Mesenchymal stem cell (in vitro differentiated cells and primary cell): ENCODE data around the gene CACNA1C.

Experiments
- DNase-seq: peaks from one replicate; pipeline ENCODE4 v3.0.0-alpha.2; 2013
- H2AFZ ChIP-seq: one replicate; pipeline ENCODE4 v1.6.1; 2013; ENCODE audit warnings: low read depth, mild to moderate bottlenecking, control low read depth, inconsistent platforms, low read length, moderate library complexity
- H2AK5ac ChIP-seq: 2 replicates; pipeline ENCODE4 v1.6.1; 2013; ENCODE audit warnings: low read length, moderate library complexity, mild to moderate bottlenecking, inconsistent platforms; ENCODE audit not compliant: severe bottlenecking
- H2BK120ac ChIP-seq: one replicate; pipeline ENCODE4 v1.6.1; 2013; ENCODE audit warnings: low read depth, mild to moderate bottlenecking, inconsistent platforms, low read length, moderate library complexity
- H2BK12ac ChIP-seq, 2 experiments: one replicate each; pipeline ENCODE4 v1.6.1; 2013; ENCODE audit warnings: inconsistent platforms in 2 of 2, low read length in 2 of 2, mild to moderate bottlenecking in 2 of 2, moderate library complexity in 2 of 2, control low read depth in 1 of 2
- H2BK15ac ChIP-seq: one replicate; pipeline ENCODE4 v1.6.1; 2013; ENCODE audit warnings: mild to moderate bottlenecking, low read depth, inconsistent platforms; ENCODE audit not compliant: poor library complexity, severe bottlenecking
- H2BK5ac ChIP-seq: 2 replicates; pipeline ENCODE4 v1.6.1; 2013; ENCODE audit warnings: low read depth, mild to moderate bottlenecking, low read length, control low read depth, inconsistent platforms; ENCODE audit not compliant: poor library complexity, severe bottlenecking
- H3K14ac ChIP-seq, 2 experiments: one replicate each; pipeline ENCODE4 v1.6.1; 2013; ENCODE audit warnings: inconsistent platforms in 2 of 2, low read length in 2 of 2, control low read depth in 1 of 2, mild to moderate bottlenecking in 1 of 2, moderate library complexity in 1 of 2
- H3K18ac ChIP-seq, 2 experiments: one replicate each; pipeline ENCODE4 v1.6.1; 2013; ENCODE audit warnings: inconsistent platforms in 2 of 2, low read length in 2 of 2, control low read depth in 1 of 2, low read depth in 1 of 2, mild to moderate bottlenecking in 1 of 2
- H3K23ac ChIP-seq, 2 experiments: one replicate each; pipeline ENCODE4 v1.6.1; 2013; ENCODE audit warnings: inconsistent platforms in 2 of 2, low read length in 2 of 2, mild to moderate bottlenecking in 2 of 2, moderate library complexity in 2 of 2, control low read depth in 1 of 2
- H3K27ac ChIP-seq: 2 replicates; pipeline ENCODE4 v1.5.1; 2013; ENCODE audit warnings: mild to moderate bottlenecking, moderate library complexity, low read length, control low read depth, inconsistent platforms; ENCODE audit not compliant: poor library complexity, severe bottlenecking
- H3K27me3 ChIP-seq, 2 experiments: 2 replicates each; pipeline versions ENCODE4 v1.6.1 to v1.7.0; 2013; ENCODE audit warnings: low read length in 2 of 2, mild to moderate bottlenecking in 2 of 2, moderate library complexity in 2 of 2, control low read depth in 1 of 2, inconsistent platforms in 1 of 2; ENCODE audit not compliant: control insufficient read depth in 1 of 2, insufficient read depth in 1 of 2
- H3K36me3 ChIP-seq, 2 experiments: 2 replicates each; pipeline versions ENCODE4 v1.6.1 to v1.7.0; 2013; ENCODE audit warnings: low read length in 2 of 2, control low read depth in 1 of 2, inconsistent platforms in 1 of 2, low read depth in 1 of 2, mild to moderate bottlenecking in 1 of 2; ENCODE audit not compliant: insufficient read depth in 2 of 2, control insufficient read depth in 1 of 2
- H3K4ac ChIP-seq, 2 experiments: one replicate each; pipeline ENCODE4 v1.6.1; 2013; ENCODE audit warnings: inconsistent platforms in 2 of 2, low read length in 2 of 2, mild to moderate bottlenecking in 2 of 2, moderate library complexity in 2 of 2, control low read depth in 1 of 2, low read depth in 1 of 2
- H3K4me1 ChIP-seq: 2 replicates; pipeline ENCODE4 v1.6.1; 2013; ENCODE audit warnings: low read depth, low read length, control low read depth; ENCODE audit not compliant: control insufficient read depth, insufficient read depth
- H3K4me2 ChIP-seq: 2 replicates; pipeline ENCODE4 v1.6.1; 2013; ENCODE audit warnings: low read length, mild to moderate bottlenecking, inconsistent platforms; ENCODE audit not compliant: poor library complexity, severe bottlenecking
- H3K4me3 ChIP-seq, 2 experiments: 2 replicates each; pipeline versions ENCODE4 v1.5.1 to v1.7.0; 2013; ENCODE audit warnings: low read length in 2 of 2, mild to moderate bottlenecking in 2 of 2, control low read depth in 1 of 2, low read depth in 1 of 2; ENCODE audit not compliant: insufficient read depth in 1 of 2
- H3K79me1 ChIP-seq: replicated peaks from 2 replicates; pipeline ENCODE4 v1.6.1; 2013; ENCODE audit warnings: mild to moderate bottlenecking, control low read depth, low read length, inconsistent platforms; ENCODE audit not compliant: poor library complexity, severe bottlenecking
- H3K9ac ChIP-seq: 2 replicates; pipeline ENCODE4 v1.7.0; 2013; ENCODE audit warnings: mild to moderate bottlenecking, low read length, moderate library complexity
- H3K9me3 ChIP-seq: 2 replicates; pipeline ENCODE4 v1.7.0; 2013; ENCODE audit warnings: mild to moderate bottlenecking, low read length; ENCODE audit not compliant: control insufficient read depth
- H4K8ac ChIP-seq: one replicate; pipeline ENCODE4 v1.6.1; 2013; ENCODE audit warnings: inconsistent platforms, mild to moderate bottlenecking, low read length, moderate library complexity
- H4K91ac ChIP-seq: one replicate; pipeline ENCODE4 v1.6.1; 2013; ENCODE audit warnings: mild to moderate bottlenecking, low read length, inconsistent platforms
- WGBS: methylation state at CpG from one replicate; pipeline ENCODE4 v1.1.7; 2013; ENCODE audit warnings: mixed read lengths; 5-methylcytosine and 5-hydroxymethylcytosine counted together

CACNA1C gene

DNA sequence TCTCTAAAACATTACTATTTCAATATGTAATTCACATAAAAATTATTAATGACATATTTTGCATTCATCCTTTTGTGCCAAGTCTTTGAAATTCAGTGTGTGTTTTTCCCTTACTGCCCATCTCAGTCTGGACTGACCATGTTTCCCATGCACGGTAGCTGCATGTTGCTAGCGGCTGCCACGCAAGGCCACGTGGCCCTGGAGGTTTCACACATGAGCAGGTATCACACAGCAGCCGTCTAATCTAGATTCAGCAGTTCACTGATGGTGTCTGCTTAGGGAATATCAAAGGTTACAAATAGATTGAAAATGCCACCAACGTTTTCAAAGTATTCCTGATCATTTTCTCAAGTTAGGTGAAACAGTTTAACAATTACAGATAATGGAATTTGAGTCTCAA lies 507.1 kb downstream of the CACNA1C start:
- WGBS, result 96% methylated on average over 6 of the region's 6 CpGs
- no peak overlapping the region for H3K4me2 ChIP-seq
- no peak for DNase-seq
- H2AFZ ChIP-seq, result no peak overlapping the region
- no peak overlapping the region for H4K91ac ChIP-seq
- H3K4me3 ChIP-seq, result no peak overlapping the region
- no peak overlapping the region for H2BK12ac ChIP-seq
- peaks cover 0 to 38% of the 10 kb centered on the region in 2 experiments for H3K36me3 ChIP-seq
- H3K23ac ChIP-seq, result no peak overlapping the region
- no peak overlapping the region for H2BK5ac ChIP-seq
- H3K4me1 ChIP-seq, result no peaks in the 10 kb centered on the region
- H3K27ac ChIP-seq, result no peak overlapping the region
- no peaks in the 10 kb centered on the region for H3K79me1 ChIP-seq
- no peak overlapping the region for H2BK15ac ChIP-seq
- H3K9ac ChIP-seq, result no peak overlapping the region
- no peak overlapping the region for H4K8ac ChIP-seq
- no peaks in the 10 kb centered on the region for H3K9me3 ChIP-seq
- H3K4ac ChIP-seq, result no peak overlapping the region
- H3K27me3 ChIP-seq, result peaks cover 0 to 31% of the 10 kb centered on the region in 2 experiments
- no peak overlapping the region for H3K14ac ChIP-seq
- no peak overlapping the region for H2BK120ac ChIP-seq
- no peak overlapping the region for H2AK5ac ChIP-seq
- H3K18ac ChIP-seq, result no peak overlapping the region

DNA sequence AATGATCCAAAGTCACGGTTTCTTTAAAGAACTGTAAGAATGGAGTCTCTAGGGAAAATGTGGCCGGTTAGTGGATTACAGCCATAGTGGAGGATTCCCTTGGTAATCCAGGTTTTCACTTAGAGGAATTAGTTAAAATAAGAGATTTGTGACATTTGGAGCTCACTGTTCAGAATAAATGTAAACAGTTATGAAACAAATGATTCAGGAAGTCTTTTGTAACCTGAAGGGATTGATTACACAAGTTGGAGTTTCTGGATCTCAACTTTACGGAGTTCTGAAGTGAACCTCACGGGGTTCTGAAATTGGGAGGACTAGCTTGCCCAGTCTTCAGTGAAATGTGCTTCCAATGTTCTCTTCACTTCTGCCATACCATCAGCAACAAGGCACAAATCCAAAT lies 507.6 kb downstream of the CACNA1C start:
- no peak overlapping the region for H3K14ac ChIP-seq
- no peak overlapping the region for H3K4me2 ChIP-seq
- no peaks in the 10 kb centered on the region for H3K9me3 ChIP-seq
- peaks cover 0 to 29% of the 10 kb centered on the region in 2 experiments for H3K27me3 ChIP-seq
- no peak overlapping the region for H3K23ac ChIP-seq
- H3K27ac ChIP-seq, result no peak overlapping the region
- no peak overlapping the region for H2AK5ac ChIP-seq
- H3K79me1 ChIP-seq, result no peaks in the 10 kb centered on the region
- no peak overlapping the region for H2BK15ac ChIP-seq
- no peak overlapping the region for H4K91ac ChIP-seq
- H2BK120ac ChIP-seq, result no peak overlapping the region
- H3K36me3 ChIP-seq, result peaks cover 0 to 34% of the 10 kb centered on the region in 2 experiments
- no peak overlapping the region for H3K18ac ChIP-seq
- no peaks in the 10 kb centered on the region for H3K4me1 ChIP-seq
- H2BK12ac ChIP-seq, result no peak overlapping the region
- no peak overlapping the region for H2AFZ ChIP-seq
- no peak for DNase-seq
- H2BK5ac ChIP-seq, result no peak overlapping the region
- no peak overlapping the region for H3K9ac ChIP-seq
- H3K4ac ChIP-seq, result no peak overlapping the region
- 92% methylated on average over 4 of the region's 4 CpGs for WGBS
- no peak overlapping the region for H4K8ac ChIP-seq
- no peak overlapping the region for H3K4me3 ChIP-seq

DNA sequence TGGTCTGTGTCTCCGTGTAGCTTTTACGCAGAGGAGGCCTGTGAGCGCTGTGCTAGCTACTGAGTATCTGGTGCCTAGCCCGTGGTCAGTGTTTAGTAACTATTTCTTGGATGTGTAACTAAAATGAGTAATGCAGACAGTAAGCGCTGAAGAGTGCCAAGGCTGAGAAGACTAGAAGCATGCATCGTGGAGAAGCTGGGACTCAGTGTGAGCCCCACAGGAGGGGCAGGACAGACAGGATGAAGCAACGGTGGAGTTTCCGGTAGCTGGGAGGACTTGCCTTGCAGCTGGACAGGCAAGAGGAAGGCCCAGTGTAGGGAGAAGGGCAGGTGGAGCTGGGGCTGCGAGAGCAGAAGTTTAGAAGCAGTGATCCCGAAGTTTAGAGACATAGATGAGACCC lies 508.6 kb downstream of the CACNA1C start:
- no peak overlapping the region for H3K4me2 ChIP-seq
- H3K27ac ChIP-seq, result no peak overlapping the region
- H3K4me1 ChIP-seq, result no peaks in the 10 kb centered on the region
- 93% methylated on average over 8 of the region's 10 CpGs for WGBS
- H2BK15ac ChIP-seq, result no peak overlapping the region
- no peak overlapping the region for H3K4me3 ChIP-seq
- no peak overlapping the region for H4K91ac ChIP-seq
- no peak for DNase-seq
- no peak overlapping the region for H2BK120ac ChIP-seq
- peaks cover 0 to 20% of the 10 kb centered on the region in 2 experiments for H3K27me3 ChIP-seq
- peaks cover 0 to 30% of the 10 kb centered on the region in 2 experiments for H3K36me3 ChIP-seq
- H3K18ac ChIP-seq, result no peak overlapping the region
- no peak overlapping the region for H2AK5ac ChIP-seq
- peak overlapping the region in 1 of 2 experiments; percentile 13 for H3K14ac ChIP-seq
- H4K8ac ChIP-seq, result no peak overlapping the region
- H3K9ac ChIP-seq, result no peak overlapping the region
- no peak overlapping the region for H2AFZ ChIP-seq
- H2BK12ac ChIP-seq, result no peak overlapping the region
- H2BK5ac ChIP-seq, result no peak overlapping the region
- no peak overlapping the region for H3K23ac ChIP-seq
- H3K79me1 ChIP-seq, result no peaks in the 10 kb centered on the region
- no peaks in the 10 kb centered on the region for H3K9me3 ChIP-seq
- no peak overlapping the region for H3K4ac ChIP-seq

DNA sequence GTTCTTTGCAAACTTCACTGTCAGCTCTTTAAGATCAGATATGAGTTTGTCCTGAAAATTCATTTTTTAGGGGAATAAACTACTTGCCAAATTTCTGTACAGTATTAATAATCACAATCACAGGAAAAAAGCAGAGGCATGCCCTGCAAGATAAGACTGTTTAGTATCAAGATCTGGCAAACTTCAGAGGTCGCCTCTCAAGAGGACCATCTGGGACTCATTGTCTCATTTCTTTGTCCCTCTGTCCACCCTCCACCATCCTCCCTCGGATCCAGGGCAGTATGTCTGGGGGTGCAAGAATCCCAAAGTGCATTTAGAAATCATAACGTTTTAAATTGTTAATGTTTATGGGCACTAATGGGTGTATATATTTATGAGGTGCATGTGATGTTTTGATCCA lies 509.6 kb downstream of the CACNA1C start:
- no peaks in the 10 kb centered on the region for H3K9me3 ChIP-seq
- 78% methylated on average over 3 of the region's 3 CpGs for WGBS

More for the DNA sequence above, 509.6 kb downstream of the CACNA1C start:
- no peaks in the 10 kb centered on the region for H3K4me1 ChIP-seq
- no peak overlapping the region for H4K91ac ChIP-seq
- H3K4ac ChIP-seq, result no peak overlapping the region
- no peak overlapping the region for H2BK120ac ChIP-seq
- no peak overlapping the region for H3K27ac ChIP-seq
- no peak overlapping the region for H3K9ac ChIP-seq
- no peaks in the 10 kb centered on the region for H3K79me1 ChIP-seq
- H3K14ac ChIP-seq, result no peak overlapping the region
- no peak overlapping the region for H2AK5ac ChIP-seq
- no peak for DNase-seq
- H2BK5ac ChIP-seq, result no peak overlapping the region
- H3K27me3 ChIP-seq, result peaks cover 0 to 12% of the 10 kb centered on the region in 2 experiments
- no peak overlapping the region for H2AFZ ChIP-seq
- H3K4me2 ChIP-seq, result no peak overlapping the region
- no peak overlapping the region for H4K8ac ChIP-seq
- H3K4me3 ChIP-seq, result no peak overlapping the region
- no peak overlapping the region for H2BK12ac ChIP-seq
- H2BK15ac ChIP-seq, result no peak overlapping the region
- no peak overlapping the region for H3K23ac ChIP-seq
- H3K18ac ChIP-seq, result no peak overlapping the region
- peaks cover 0 to 20% of the 10 kb centered on the region in 2 experiments for H3K36me3 ChIP-seq
